HTR-8/SVneo (cell line): ENCODE data around the gene FBXL20.
"Not testable (repeated sequence)": the region's sequence is repeated elsewhere in the genome, so short reads cannot be mapped to it uniquely, and the experiment has no call there.

Experiments used
- DNase-seq: peaks from one replicate; pipeline ENCODE4 v3.0.0; 2011; ENCODE audit warnings: low spot score, mixed read lengths; ENCODE audit not compliant: insufficient read length
- FAIRE-seq: peaks from 2 replicates; lab custom pipeline; 2011; peaks lifted over from hg19 to GRCh38; lab: Jason Lieb, UNC

The FBXL20 gene

GRCh38 chr17:39270923-39271322, 130.5 kb downstream of the FBXL20 start:
- DNase-seq: no peak
- FAIRE-seq: peak; percentile 31

- FAIRE-seq (no peak), DNase-seq (no peak)
These were observed 137.3 kb downstream of the FBXL20 start for GRCh38 chr17:39264119-39264518.

- DNase-seq (no peak), FAIRE-seq (peak; percentile 58)
These were observed 140.1 kb downstream of the FBXL20 start for GRCh38 chr17:39261286-39261685.

- no peak for DNase-seq
- no peak for FAIRE-seq
These were observed 148.5 kb downstream of the FBXL20 start for GRCh38 chr17:39252788-39253460.

- no peak for DNase-seq
- FAIRE-seq: no peak
These were observed 149.4 kb downstream of the FBXL20 start for GRCh38 chr17:39251997-39252396.

GRCh38 chr17:39250076-39250475, 151.3 kb downstream of the FBXL20 start:
- FAIRE-seq: not testable (repeated sequence)

GRCh38 chr17:39246274-39246673, 155.2 kb downstream of the FBXL20 start:
- DNase-seq (no peak), FAIRE-seq (no peak)

More at GRCh38 chr17:39250076-39250475, 151.3 kb downstream of the FBXL20 start:
- DNase-seq: not testable (repeated sequence)

- FAIRE-seq (peak; percentile 98), DNase-seq (peak; percentile 94)
These were observed 156.5 kb downstream of the FBXL20 start for GRCh38 chr17:39244600-39245570.

- DNase-seq (no peak), FAIRE-seq (no peak)
These were observed 157.3 kb downstream of the FBXL20 start for GRCh38 chr17:39244016-39244599.

GRCh38 chr17:39243155-39243554, 158.3 kb downstream of the FBXL20 start:
- no peak for FAIRE-seq
- no peak for DNase-seq

GRCh38 chr17:39240631-39241030, 160.8 kb downstream of the FBXL20 start:
- DNase-seq (no peak), FAIRE-seq (no peak)

- peak; percentile 60 for FAIRE-seq
These were observed 161.6 kb downstream of the FBXL20 start for GRCh38 chr17:39239640-39240314.

GRCh38 chr17:39238311-39238972, 163.0 kb downstream of the FBXL20 start:
- DNase-seq: peak; percentile 78
- FAIRE-seq: peak; percentile 93

More at GRCh38 chr17:39239640-39240314, 161.6 kb downstream of the FBXL20 start:
- DNase-seq: no peak

- FAIRE-seq (no peak), DNase-seq (no peak)
These were observed 163.8 kb downstream of the FBXL20 start for GRCh38 chr17:39237586-39237985.

GRCh38 chr17:39236981-39237441, 164.4 kb downstream of the FBXL20 start:
- FAIRE-seq: no peak
- DNase-seq: no peak

- DNase-seq (no peak), FAIRE-seq (no peak)
These were observed 164.9 kb downstream of the FBXL20 start for GRCh38 chr17:39236450-39236927.

- FAIRE-seq: peak; percentile 57
- DNase-seq: peak; percentile 89
These were observed 165.6 kb downstream of the FBXL20 start for GRCh38 chr17:39235555-39236449.
